Epithelial cell of esophagus (primary cell): ENCODE measurements around the gene TIMP2.
"Not testable (repeated sequence)": the region's sequence is repeated elsewhere in the genome, so short reads cannot be mapped to it uniquely, and the experiment has no call there.

Experiments used
- DNase-seq: peaks from one replicate; pipeline ENCODE4 v3.0.0; 2010; ENCODE audit warnings: low read depth
- H3K4me3 ChIP-seq: 2 replicates; pipeline ENCODE4 v1.5.1; 2011; ENCODE audit warnings: mild to moderate bottlenecking, low read length, control low read depth
- CTCF ChIP-seq: IDR thresholded peaks from 2 replicates; pipeline ENCODE4 v1.5.1; 2011; ENCODE audit warnings: low read depth, mild to moderate bottlenecking, low read length, control low read depth, inconsistent platforms; ENCODE audit not compliant: insufficient read depth; ENCODE audit errors: missing control alignments

Gene TIMP2

GRCh38 chr17:78873519-78874340, 51.5 kb downstream of the TIMP2 start:
- DNase-seq, result peak; percentile 24
- H3K4me3 ChIP-seq, result no peak overlapping the region
- no peak for TF ChIP-seq CTCF

GRCh38 chr17:78872486-78872885, 52.7 kb downstream of the TIMP2 start:
- DNase-seq, result no peak
- TF ChIP-seq CTCF, result no peak
- no peak overlapping the region for H3K4me3 ChIP-seq

GRCh38 chr17:78870621-78871020, 54.6 kb downstream of the TIMP2 start:
- no peak overlapping the region for H3K4me3 ChIP-seq
- no peak for TF ChIP-seq CTCF
- no peak for DNase-seq

GRCh38 chr17:78868391-78868790, 56.8 kb downstream of the TIMP2 start:
- TF ChIP-seq CTCF, result no peak
- no peak for DNase-seq

DNA sequence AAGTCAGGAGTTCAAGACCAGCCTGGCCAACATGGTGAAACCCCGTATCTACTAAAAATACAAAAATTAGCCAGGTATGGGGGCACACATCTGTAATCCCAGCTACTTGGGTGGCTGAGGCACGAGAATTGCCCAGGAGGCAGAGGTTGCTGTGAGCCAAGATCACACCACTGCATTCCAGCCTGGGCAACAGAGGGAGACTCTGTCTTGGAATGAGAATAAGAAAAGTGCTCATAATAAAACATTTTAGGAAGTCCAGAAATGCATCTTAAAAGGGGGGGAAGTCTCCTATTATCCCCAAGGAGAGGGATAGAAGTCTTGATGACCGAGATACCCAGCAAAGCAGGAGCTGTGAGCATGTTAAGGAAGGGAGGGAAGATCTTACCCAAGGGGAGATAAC, 58.1 kb downstream of the TIMP2 start:
- H3K4me3 ChIP-seq, DNase-seq: not testable (repeated sequence)

More at GRCh38 chr17:78868391-78868790, 56.8 kb downstream of the TIMP2 start:
- no peak overlapping the region for H3K4me3 ChIP-seq

DNA sequence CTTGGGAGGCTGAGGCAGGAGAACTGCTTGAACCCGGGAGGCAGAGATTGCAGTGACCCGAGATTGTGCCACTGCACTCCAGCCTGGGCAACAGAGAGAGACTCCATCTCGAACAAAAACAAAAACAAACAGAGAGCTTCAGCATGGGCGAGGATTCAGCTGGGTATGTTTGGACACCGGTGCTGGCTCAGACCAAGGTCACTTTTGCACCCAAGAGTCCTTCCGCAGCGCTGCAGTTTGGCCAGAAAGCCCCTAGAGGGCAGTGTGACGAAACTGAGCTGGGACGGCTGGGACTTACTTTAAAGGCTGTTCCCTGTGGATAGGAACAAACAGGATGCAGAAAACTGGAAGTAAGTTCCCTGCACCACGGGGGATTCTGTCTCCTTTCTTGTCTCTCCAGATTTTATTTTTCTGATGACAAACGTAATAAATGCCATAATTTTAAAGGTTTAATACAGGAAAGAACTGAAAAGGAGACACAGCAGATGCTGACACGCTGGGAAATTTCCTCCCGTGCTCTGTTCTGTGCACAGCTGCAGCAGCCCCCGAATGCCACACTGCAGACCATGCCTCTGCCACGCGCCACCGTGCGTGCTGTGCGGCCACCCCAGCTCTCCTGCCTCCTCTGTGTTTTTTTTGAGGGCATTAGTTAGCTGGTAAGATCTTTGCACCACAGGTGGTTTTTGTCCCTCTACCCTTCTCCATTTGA, 59.4 kb downstream of the TIMP2 start:
- peak; percentile 96 for TF ChIP-seq CTCF
- peak; percentile 71 for DNase-seq
- no peak overlapping the region for H3K4me3 ChIP-seq

GRCh38 chr17:78864117-78864516, 61.1 kb downstream of the TIMP2 start:
- DNase-seq, result no peak

More at GRCh38 chr17:78864117-78864516, 61.1 kb downstream of the TIMP2 start:
- no peak for TF ChIP-seq CTCF
- H3K4me3 ChIP-seq, result no peak overlapping the region
